A673 (cell line): ENCODE data around the gene TEX9. TPM values are rescaled to one million over a fixed set of nuclear protein-coding genes. Genes with fewer than 3 reads are reported as not detected.

Source experiments
- BruUV-seq: library from RNA; stranded (reverse); fragments of 400-500 nt; replicated peaks from 2 replicates; lab custom pipeline; 2021; lab: Mats Ljungman, UMichigan
- CTCF ChIA-PET: fragments of 300-600 bp; sonication (Branson Sonifier 250); formaldehyde crosslinking; loops from one replicate; lab custom pipeline; 2022; ENCODE audit warnings: antibody characterized with exemption; lab: Charles Lee
- POLR2A ChIA-PET: fragments of 300-600 bp; sonication (Branson Sonifier 250); formaldehyde crosslinking; loops from one replicate; lab custom pipeline; 2022; ENCODE audit warnings: antibody characterized with exemption; ENCODE audit not compliant: low non-redundant PET; lab: Charles Lee
- DNase-seq: peaks from one replicate; pipeline ENCODE4 v3.0.0-alpha.2; 2015; ENCODE audit warnings: low spot score
- H3K27ac ChIP-seq: fragments of 200-600 bp; sonication (generic); 2 replicates; pipeline ENCODE4 v1.5.1; 2016; ENCODE audit warnings: mixed run types, low read depth, mild to moderate bottlenecking, mixed read lengths, antibody characterized with exemption, low read length; ENCODE audit not compliant: poor library complexity, severe bottlenecking
- H3K27me3 ChIP-seq: fragments of 200-600 bp; sonication (generic); replicated peaks from 2 replicates; pipeline ENCODE4 v1.6.1; 2017; ENCODE audit warnings: mixed run types, low read depth, mild to moderate bottlenecking, mixed read lengths, antibody characterized with exemption, low read length; ENCODE audit not compliant: insufficient read depth, poor library complexity
- H3K36me3 ChIP-seq: fragments of 200-600 bp; sonication (generic); 2 replicates; pipeline ENCODE4 v1.6.1; 2016; ENCODE audit warnings: mixed run types, mild to moderate bottlenecking, mixed read lengths, antibody characterized with exemption, low read length; ENCODE audit not compliant: insufficient read depth, poor library complexity, severe bottlenecking
- H3K4me1 ChIP-seq: fragments of 200-600 bp; sonication (generic); 2 replicates; pipeline ENCODE4 v1.6.1; 2017; ENCODE audit warnings: mixed run types, mild to moderate bottlenecking, mixed read lengths, antibody characterized with exemption, low read length; ENCODE audit not compliant: insufficient read depth, poor library complexity, severe bottlenecking
- H3K4me3 ChIP-seq: fragments of 200-600 bp; sonication (generic); 2 replicates; pipeline ENCODE4 v1.5.1; 2016; ENCODE audit warnings: low read depth, mixed run types, mild to moderate bottlenecking, mixed read lengths, low read length; ENCODE audit not compliant: poor library complexity, severe bottlenecking
- H3K9me3 ChIP-seq: fragments of 200-600 bp; sonication (generic); 2 replicates; pipeline ENCODE4 v1.6.1; 2016; ENCODE audit warnings: mixed run types, low read depth, mild to moderate bottlenecking, mixed read lengths, antibody characterized with exemption, low read length; ENCODE audit not compliant: poor library complexity, severe bottlenecking
- EZH2 ChIP-seq: fragments of 200-600 bp; sonication (generic); IDR thresholded peaks from 2 replicates; pipeline ENCODE4 v1.6.1; 2017; ENCODE audit warnings: borderline replicate concordance, low read depth, mild to moderate bottlenecking, mixed read lengths, antibody characterized with exemption, low read length; ENCODE audit not compliant: poor library complexity, severe bottlenecking
- intact Hi-C: fragments of 100-400 bp; cut with micrococcal nuclease; formaldehyde crosslinking; loops from one replicate; pipeline ENCODE4 v1.10.0; 2022; ENCODE audit not compliant: unreplicated experiment
- total RNA-seq: library from RNA; stranded (reverse); gene quantifications from 2 replicates; pipeline ENCODE4 v1.2.3, GENCODE V29; 2021
- TF ChIP-seq, protein P1 (sequence below): fragments of 300-800, 200-600 bp; sonication (generic); conservative IDR thresholded peaks from 2 replicates; pipeline ENCODE4 v1.5.1; 2017; ENCODE audit warnings: low read depth, mild to moderate bottlenecking, antibody characterized with exemption, low read length, moderate library complexity, mixed read lengths

The TEX9 gene
- total RNA-seq, 1 experiment from 2014 or later: 18.0 TPM

DNA sequence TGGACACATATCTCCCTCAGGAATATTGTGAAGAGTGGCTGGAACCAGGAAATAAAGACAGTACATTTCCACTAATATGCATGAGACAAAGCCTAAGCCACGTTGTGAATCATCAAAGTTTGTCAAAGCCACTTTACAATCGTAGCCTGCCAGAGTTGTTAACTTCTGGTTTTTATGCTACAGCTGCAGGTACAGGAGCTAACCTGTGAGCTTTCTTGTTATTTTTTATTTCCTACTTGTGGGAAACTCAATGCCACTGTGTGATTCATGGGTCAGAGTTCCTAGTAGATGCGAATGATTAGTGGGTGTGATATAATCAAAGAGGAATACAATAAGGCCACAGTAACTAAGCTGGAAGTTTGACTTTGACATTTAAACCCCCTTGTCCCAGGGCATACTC, 44.4 kb upstream of the TEX9 start:
- H3K9me3 ChIP-seq: no peaks in the 10 kb centered on the region
- H3K27me3 ChIP-seq: no peaks in the 10 kb centered on the region
- ChIA-PET CTCF (no interaction called here), POLR2A (no interaction called here)
- no peaks in the 10 kb centered on the region for H3K4me1 ChIP-seq
- H3K36me3 ChIP-seq: no peaks in the 10 kb centered on the region
- TF ChIP-seq, protein P1, sequence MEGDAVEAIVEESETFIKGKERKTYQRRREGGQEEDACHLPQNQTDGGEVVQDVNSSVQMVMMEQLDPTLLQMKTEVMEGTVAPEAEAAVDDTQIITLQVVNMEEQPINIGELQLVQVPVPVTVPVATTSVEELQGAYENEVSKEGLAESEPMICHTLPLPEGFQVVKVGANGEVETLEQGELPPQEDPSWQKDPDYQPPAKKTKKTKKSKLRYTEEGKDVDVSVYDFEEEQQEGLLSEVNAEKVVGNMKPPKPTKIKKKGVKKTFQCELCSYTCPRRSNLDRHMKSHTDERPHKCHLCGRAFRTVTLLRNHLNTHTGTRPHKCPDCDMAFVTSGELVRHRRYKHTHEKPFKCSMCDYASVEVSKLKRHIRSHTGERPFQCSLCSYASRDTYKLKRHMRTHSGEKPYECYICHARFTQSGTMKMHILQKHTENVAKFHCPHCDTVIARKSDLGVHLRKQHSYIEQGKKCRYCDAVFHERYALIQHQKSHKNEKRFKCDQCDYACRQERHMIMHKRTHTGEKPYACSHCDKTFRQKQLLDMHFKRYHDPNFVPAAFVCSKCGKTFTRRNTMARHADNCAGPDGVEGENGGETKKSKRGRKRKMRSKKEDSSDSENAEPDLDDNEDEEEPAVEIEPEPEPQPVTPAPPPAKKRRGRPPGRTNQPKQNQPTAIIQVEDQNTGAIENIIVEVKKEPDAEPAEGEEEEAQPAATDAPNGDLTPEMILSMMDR: no peak
- TF ChIP-seq EZH2: no peak
- H3K27ac ChIP-seq: no peak overlapping the region
- intact Hi-C loops: no loop called here
- no TSS peak for BruUV-seq
- H3K4me3 ChIP-seq: no peak overlapping the region
- DNase-seq: no peak

DNA sequence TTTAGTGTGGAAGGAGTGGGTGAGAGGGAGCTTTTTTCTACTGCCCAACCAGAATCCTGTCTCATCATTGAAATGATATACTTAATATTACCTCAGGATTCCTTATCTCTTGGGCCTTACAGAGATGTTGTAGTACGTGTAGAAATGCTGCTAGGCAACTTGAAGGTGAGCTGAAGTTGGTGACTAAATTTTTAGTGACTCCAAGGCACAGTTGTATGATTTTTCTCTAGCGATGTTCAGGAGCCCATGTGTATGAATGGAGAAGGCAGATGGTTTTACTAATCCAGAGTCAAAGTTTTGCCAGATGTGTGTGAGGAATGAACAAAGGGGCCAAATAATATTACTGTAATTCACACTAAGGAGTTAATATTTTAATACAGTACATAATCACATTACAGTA, 42.8 kb upstream of the TEX9 start:
- Histone ChIP-seq H3K4me3 (no peak overlapping the region), H3K4me1 (no peaks in the 10 kb centered on the region), H3K27me3 (no peaks in the 10 kb centered on the region), H3K27ac (no peak overlapping the region), H3K36me3 (no peaks in the 10 kb centered on the region), H3K9me3 (no peaks in the 10 kb centered on the region)
- no TSS peak for BruUV-seq
- no peak for TF ChIP-seq EZH2
- TF ChIP-seq, protein P1: no peak
- intact Hi-C loops: no loop called here
- ChIA-PET CTCF (no interaction called here), POLR2A (no interaction called here)
- DNase-seq: no peak

GRCh38 chr15:56323435-56323834, 41.8 kb upstream of the TEX9 start:
- no peak for TF ChIP-seq EZH2
- TF ChIP-seq, protein P1: no peak
- Histone ChIP-seq H3K27ac (no peak overlapping the region), H3K9me3 (no peaks in the 10 kb centered on the region), H3K4me1 (no peaks in the 10 kb centered on the region), H3K27me3 (no peaks in the 10 kb centered on the region), H3K4me3 (no peak overlapping the region), H3K36me3 (no peaks in the 10 kb centered on the region)
- intact Hi-C loops: no loop called here
- no peak for DNase-seq
- ChIA-PET POLR2A (no interaction called here), CTCF (no interaction called here)
- BruUV-seq: no TSS peak
